Measurements from ENCODE around the gene UTP25.

The UTP25 gene

DNA sequence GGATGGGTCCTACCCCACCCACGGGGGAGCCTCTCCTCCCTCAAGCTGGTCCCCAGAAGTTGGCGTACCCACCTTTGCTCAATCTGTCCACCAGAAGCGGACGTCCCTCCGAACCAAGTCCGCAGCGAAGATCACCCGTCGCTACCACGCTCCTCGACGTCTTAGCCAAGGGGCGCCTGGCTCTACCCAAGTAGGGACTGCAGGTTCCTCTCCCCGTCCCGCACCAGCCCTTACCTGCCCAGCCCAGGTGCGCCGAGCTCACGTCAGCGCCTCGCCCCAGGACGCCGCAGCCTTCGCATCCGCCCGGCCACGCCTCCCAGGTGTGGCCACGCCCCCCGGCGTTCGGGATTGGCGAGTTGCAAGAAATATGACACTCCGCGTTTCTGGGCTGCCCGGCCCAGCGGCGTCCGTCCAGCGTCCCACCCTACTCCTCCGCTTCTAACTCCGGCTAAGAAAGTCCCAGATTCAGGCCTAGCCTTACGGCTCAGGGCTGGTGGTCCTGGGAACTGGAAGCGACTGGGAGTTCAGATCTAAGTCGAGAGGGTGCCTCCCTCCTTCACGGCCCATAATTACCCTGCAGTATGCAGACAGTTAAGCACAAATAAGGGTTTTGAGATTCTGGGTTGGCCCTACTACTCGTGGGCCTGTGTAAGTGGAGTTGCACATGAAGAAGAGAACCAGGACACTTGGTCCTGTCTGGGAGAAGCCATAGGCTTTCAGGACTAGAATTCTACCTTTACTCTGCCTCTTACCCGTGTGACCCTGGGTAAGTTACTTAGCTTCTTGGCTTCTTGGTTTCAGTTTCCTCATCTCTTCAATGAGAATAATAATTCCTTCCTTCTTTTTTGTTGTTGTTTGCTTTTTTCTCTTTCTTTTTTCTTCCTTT, 21.7 kb upstream of the UTP25 start, which contains the start of gene IRF6:
Gene IRF6, minus strand, starts transcription at position 268 of the 886 bp plus-strand sequence. CDS start 4,729 bp downstream, outside the sequence.
- peak; percentile 61 for DNase-seq (ENCODE audit: low read depth in 2 of 2)

DNA sequence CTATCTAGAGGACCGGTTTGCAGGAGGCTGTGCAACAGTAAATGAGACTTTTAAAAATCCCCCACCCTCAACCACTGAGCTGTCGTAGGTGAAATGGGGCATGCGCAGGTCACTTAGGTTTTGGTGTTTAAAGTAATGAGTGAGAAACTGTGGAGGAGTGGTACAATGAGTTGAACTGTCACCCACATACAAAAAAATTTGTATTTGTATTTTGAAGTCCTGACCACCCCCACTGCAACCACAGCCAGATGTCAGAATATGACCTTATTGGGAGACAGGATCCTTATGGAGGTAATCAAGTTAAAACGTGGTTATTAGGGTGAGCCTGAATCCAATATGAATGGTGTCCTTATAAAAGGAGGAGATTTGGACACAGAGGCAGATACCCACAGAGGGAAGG, 20.3 kb upstream of the UTP25 start:
- DNase-seq (ENCODE audit: low read depth in 2 of 2): no peak

DNA sequence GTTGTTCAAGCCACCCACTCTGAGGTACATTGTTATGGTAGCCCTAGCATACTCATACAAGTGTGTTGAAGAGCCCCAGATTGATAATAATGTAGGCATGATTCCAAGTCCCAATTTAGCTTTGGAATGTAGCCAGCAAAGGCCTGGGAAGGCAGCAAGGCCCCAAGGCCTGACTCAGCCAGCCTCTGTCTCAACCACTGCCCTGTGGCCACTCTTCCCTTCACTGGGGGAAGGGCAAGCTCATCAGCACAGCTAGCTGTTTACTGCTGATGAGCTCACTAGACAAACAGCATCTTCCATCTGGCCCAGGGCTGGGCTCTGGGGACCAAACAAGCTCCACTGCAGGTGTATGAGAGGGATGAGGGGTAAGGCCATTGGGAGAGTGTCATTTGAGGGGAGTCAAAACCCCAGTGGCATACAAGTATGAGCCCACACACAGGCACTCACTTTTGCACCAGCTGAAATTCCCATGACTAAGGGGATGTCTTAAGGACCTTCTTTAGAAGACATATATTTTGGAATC, 19.7 kb upstream of the UTP25 start:
- DNase-seq (ENCODE audit: low read depth in 2 of 2): no peak

DNA sequence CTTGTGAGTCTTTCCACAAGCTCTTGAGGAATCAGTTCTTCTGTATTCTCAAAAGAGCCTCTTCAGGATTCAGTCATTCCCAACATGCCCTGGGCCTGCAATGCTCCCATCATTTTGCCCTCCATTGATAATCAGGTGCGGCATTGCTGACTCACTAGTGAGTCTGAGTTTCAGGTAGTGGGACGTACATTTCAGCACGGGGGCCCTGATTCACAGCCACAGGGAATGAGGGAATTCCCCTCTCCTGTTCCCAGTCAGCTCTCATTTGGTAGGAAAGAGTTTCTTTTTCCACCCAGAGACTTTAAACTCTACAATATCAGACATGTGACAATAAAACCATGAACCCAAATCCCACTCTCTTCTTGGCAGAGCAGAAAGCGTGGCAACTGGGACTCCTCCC, 18.2 kb upstream of the UTP25 start:
- DNase-seq (ENCODE audit: low read depth in 2 of 2): no peak

DNA sequence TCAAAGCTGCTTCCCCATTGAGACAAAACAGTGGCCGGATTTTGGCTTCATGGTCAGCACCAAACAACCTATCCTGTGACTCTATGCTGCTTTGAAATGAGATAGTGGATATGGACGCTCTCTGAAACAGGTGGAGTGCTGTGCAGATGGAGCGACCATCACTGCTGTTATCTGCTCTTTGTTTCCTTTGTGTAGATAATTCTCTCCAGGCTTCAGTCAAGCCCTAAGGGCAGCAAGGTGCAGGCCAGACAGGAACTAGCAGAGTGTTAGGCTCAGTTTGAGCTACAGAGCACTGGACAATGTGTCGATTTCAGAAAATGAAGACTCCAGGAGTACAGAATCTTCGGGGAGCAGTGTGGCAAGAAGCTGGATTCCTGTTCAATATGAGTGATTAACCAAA, 17.0 kb upstream of the UTP25 start:
- DNase-seq (ENCODE audit: low read depth in 2 of 2): no peak

DNA sequence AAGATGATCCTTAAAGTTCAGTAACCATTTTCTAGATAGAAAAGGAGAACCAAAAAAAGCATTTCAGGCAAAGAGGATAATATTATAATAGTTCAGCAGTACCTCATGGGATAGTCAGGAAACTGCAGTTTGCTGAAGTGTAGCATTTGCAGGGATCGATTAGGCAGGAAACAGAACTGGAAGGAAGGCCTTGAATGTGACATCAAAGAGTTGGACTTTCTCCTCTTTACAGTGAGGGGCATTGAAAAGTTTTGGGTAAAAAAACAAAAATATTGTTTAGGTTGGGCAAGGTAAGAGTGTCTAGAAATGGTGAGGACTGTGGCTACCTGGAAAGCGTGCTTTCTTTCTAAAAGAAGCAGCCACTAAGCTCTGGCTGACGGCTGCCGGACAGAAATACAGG, 13.9 kb upstream of the UTP25 start:
- DNase-seq (ENCODE audit: low read depth in 2 of 2): no peak

DNA sequence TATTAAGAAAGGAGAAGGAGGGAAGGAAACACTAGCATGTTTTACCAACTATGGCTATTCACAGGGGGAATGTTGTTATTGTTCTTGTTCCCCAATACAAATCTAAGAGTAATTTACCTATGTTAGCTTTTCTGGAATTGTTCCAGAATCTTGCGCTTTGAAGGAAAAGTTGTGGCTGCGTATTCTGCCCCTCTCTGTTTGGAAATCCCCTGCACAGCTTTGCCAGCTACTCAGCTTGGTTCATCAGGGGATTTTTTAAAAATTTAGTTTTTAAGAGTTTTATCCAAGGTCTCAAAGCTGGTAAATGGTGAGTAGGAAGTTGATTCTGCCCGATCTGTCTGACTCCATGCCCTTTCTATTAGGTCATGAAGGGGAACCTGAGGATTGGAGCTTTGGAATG, 12.3 kb upstream of the UTP25 start:
- no peak for DNase-seq (ENCODE audit: low read depth in 2 of 2)

DNA sequence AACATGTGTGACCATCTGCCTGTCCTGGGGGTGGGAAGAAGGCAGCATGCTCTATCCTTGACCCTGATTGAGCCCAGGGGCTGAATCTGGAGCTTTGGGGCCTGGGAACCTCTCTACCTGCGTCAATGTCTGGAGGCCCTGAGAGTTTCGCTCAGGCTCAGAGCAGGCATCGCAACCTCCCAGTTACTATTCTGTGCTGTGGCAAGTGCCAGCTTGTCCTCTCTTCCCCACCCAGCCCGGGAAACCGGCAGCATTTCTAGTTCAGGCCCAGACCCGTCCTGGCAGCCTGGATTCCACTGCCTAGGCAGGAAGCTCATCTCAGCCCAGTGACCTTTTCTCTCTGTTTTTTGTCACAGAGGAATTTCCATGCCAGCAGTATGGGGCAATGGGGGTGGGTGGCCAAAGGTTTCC, 11.8 kb upstream of the UTP25 start:
- no peak for DNase-seq (ENCODE audit: low read depth in 2 of 2)

DNA sequence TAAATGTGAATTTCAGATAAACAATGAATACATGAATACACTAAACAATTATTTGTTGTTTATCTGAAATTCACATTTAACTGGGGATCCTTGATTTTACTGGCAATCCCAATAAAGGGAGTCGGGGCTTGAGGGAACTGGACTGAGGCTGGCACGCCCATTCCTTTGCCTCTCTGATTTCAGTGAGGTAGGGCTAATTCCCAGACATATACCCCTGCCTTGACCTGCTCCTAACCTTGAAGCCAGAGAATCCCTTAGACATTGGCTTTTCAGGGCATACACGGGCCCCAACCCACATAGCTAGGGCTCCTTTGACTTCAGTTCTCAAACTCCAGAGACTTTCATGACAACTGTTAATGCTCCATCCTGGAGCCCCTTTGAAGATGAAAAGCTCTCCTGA, 10.8 kb upstream of the UTP25 start:
- no peak for DNase-seq (ENCODE audit: low read depth in 2 of 2)

DNA sequence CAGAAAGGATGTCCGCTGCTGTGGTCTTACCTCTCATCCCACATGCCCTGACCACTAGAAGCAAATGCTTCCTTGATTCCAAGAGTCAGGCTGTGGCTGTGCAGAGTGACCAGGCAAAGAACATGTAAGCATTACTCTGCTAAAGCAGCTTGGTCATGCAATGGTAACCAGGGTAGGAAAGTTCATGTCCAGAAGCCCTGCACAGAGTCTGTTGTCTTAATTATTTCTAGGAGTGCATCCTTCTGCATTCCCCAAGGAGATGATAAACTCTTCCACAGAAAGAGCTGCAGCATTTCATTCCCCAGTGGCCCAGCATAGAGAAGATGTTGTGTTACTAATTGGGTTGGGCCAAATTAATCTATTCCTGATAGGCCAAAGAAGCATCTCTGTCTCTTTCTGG, 10.1 kb upstream of the UTP25 start:
- no peak for DNase-seq (ENCODE audit: low read depth in 2 of 2)

DNA sequence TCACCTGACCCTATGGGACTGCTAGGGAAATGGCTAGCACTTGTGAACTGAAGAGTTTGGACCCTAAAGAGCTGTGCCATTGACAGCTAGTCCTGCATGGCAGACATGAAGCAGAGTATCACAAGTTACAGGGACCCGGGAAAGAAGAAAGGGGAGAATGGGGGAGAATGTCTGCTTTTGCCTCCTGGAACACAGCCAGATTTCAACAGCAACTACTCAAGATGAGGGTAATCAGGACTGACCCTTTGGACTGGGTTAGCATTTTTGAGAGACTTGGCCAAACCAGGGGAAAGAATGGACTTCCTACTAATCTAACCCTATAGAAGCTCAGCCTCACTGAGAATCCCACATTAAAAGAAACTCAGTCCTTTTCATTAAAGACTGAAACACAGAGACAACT, 8.7 kb upstream of the UTP25 start:
- no peak for DNase-seq (ENCODE audit: low read depth in 2 of 2)

DNA sequence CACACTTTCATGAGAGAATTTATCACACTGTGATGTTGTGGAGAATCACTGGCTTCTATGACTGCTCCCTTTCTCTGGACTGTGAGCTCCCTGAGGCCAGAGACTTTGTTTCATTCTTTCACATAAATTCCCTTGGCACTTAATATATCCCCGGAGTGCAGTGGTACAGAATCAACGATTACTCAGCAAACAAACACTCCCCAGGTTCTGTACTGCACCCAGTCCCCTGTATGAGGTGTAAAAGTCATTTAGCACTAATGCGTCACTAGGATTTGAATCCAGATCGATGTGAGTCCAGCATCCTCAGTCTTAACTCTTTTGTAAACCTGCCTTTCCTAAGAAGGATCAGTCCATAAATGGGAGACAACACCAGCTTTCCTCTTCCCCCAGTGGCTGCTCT, 6.8 kb upstream of the UTP25 start:
- no peak for DNase-seq (ENCODE audit: low read depth in 2 of 2)

DNA sequence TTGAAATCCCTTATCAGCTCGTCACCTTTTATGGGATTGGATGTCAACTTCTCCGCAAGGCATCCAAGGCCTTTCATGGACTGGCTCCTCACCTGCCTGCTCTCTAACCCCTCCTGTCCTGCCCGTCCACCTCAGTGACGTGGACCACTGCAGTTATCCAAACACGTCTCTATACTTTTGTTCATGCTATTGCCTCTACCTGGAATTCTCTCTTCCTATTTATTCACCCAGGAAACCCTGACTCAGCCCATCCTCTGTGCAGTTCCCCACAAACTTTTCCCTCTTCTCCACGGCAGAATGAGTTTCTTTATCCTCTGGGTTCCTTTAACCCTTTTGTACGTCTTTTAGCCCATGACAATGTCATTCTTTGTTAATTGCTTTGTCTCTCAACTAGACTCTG, 5.1 kb upstream of the UTP25 start:
- DNase-seq (ENCODE audit: low read depth in 2 of 2): no peak

DNA sequence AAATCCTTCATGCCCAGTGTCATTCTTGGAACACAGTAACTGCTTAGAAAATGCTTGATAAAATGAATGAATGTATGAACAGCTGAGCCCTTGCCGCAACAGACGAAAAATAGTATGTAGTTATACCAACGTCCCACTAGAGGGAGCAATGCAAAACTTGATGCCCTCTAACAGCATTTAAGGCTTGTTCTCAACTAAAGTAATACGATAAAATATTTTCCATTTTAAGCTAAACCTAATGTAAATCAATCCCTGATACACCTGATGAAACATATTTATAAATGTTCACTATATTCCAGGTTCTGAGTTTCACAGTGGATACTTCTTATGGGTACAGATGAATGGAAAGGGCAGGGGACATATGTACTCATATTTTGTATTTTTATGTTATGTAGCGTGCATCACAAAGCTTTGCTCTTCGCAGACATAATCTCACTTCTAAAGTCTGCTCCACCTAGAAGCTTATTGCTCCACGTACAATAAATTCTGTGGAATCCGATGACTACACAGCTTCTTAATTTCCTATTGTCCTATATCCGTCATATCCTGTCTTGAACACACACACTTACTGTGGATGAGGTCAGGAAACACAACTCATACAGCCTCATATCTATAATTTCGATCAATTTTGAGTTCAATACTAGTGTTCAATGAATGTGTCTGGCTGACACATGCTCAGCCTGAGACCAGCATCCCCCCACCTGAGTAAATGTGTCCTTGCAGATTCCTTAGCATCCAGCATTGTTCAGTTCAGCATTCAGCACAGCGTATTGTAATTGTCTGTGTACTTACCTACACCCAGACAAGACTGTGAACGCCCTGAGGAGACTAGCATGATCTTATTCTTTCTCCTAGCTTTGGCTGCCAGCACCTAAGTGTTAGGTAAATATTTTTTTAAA, 4.4 kb upstream of the UTP25 start:
- DNase-seq (ENCODE audit: low read depth in 2 of 2): no peak

DNA sequence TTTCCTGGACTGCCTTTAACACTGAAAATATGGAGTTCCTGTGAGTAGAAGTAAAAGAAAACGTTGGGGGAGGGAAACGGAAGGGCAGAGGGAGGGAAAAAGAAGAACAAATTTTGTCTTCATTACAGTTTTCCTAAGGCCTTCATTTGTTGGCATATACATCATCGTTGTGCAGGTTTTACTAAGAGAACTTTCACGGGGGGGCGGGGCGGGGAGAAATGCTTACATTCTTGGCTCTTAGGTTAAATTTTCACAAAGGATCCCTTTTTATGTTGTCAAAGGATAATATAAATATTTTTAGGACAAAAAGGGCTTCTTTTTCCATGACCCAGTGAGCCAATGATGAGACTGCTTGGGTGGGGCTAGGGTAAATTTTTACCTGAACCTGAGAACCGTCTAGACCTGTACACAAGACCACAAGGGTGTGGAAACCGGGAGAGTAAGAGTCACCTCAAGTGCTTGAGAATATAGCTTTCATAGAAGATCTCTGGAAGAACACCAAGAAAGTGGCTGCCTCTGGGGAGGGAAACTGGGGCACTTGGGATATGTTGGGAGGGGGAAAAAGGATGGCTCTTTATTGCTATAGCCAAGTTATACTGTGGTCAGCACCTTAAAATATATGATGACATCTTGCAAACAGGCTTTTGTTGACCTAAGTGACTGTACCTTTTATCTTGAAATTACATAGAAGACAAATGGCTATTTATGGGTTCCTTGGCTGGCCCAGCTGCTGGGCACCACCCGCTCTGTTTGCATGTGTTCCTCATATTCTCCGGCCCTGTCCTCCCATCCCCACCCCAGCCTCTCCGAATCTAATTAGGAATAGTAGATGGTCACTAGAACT, 2.0 kb upstream of the UTP25 start:
- no peak for DNase-seq (ENCODE audit: low read depth in 2 of 2)

DNA sequence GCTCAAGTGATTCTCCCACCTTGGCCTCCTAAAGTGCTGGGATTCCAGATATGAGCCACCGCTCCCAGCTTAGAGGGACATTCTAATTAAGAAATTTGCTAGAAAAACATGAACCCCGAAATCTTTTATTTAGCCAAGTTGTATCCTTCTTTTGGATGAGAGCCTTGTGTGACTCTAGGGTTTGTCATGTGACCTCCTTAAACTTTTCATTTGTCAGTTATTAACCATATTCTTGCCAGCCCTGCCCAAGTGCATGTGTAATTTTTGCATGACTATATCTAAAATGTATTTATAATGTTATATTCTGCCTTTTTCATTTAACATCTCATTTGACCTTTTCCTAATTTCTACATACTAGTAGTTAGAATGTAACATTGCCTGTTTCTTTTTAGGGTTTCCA, 1.9 kb downstream of the UTP25 start:
- no peak for DNase-seq (ENCODE audit: low read depth in 2 of 2)

DNA sequence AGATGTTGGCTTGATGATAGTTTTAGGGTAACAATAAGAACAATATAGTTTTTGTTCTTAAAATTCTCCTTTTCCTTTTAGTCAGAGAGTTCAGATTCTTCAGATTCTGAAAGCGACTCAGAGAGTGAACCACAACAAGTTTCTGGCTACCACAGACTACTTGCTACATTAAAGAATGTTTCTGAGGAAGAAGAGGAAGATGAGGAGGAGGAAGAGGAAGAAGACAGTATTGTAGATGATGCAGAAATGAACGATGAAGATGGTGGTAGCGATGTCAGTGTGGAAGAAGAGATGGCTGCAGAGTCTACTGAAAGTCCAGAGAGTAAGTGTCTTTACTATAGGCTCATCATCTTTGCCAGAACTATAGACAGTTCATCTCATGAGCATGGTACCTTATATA, 3.0 kb downstream of the UTP25 start:
- DNase-seq (ENCODE audit: low read depth in 2 of 2): no peak

DNA sequence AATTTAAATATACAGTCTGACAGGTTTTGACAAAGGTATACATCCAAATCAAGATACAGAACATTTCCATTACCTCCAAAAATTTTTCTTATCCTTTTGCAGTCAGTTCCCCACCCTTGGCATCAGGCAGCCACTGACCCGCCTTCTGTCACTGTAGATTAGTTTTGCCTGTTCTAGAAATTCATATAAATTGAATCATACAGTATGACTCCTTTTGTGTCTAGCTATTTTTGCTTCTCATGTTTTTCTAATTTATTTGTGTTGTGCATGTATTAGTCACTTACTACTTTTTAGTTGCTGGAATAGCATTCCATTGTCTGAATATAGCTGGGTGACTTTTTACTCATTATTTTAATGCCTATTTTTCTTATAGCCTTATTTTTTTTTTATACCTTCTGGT, 3.8 kb downstream of the UTP25 start:
- no peak for DNase-seq (ENCODE audit: low read depth in 2 of 2)

DNA sequence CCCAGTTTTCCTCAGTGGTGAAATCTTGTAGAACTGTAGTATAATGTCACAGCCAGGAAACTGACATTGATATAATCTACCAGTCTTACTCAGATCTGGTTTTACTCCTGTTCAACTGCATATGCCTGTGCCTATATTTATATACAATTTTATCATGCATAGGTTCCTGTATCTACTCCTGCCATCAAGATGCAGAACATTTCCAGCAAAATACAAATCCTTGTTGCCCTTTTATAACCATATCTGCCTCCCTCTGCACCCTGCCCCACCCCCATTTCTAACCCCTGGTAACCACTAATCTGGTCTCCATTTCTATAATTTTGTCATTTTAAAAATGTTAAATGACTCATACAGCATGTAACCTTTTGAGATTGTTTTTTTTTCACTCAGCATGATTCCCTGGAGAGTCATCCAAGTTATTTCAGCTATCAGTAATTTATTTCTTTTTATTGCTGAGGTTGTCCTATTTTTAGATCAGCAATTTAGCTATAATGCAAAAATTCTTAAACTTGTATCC, 8.1 kb downstream of the UTP25 start:
- DNase-seq (ENCODE audit: low read depth in 2 of 2): peak in 1 of 2 donors; percentile 21

DNA sequence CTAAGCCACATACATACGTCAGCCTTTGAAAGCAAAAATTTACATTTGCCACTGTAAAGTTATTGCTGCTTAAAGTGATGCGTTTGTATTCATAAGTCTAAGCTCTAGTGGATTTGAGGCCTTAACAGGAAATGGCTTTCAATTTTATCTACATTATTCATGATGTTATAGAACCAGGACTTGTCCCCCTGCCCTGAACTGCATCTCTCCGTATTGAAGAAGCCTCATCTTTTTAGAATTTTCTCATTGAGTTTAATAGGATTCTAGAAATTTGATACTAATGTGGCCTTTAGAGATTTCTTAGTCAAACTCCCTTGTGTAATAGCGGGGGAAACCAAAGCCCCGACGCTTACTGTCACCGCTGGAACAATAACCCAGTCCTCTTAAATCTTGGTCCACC, 9.9 kb downstream of the UTP25 start:
- DNase-seq (ENCODE audit: low read depth in 2 of 2): no peak

DNA sequence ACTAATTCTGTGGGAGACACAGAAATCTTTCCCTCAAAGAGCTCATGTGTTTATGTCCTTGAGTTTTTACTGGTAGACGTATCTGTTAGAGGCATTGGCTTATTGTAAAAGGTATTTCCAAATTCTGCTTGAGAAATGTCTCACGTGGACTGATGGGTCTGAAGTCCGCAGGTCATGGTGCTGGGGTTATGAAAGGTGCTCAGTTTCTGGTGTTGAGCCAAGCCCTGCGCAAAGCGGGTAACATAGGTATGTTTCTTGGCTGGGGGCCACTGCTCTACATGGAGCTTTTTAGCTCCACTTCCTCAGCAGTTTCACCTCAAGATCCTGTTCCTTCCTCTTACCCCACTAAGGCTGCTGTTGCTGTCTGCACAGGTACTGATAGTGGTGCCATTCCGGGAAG, 10.8 kb downstream of the UTP25 start:
- no peak for DNase-seq (ENCODE audit: low read depth in 2 of 2)

Data from stimulated activated CD8-positive, alpha-beta memory T cell treated with anti-CD3 and anti-CD28 coated beads, Interleukin-2, amount 100 ng/mL, for 48 hours (primary cell).